Measurements from ENCODE around the gene IFT122.

- TF ChIP-seq CTCF (IDR thresholded peaks at IDR 0.05): no peak
- no peak for TF ChIP-seq POLR2A (IDR thresholded peaks at IDR 0.05)
Measured at GRCh38 chr3:129439226-129439816, 703 bp upstream of the IFT122 start.

Measured in testis (tissue), 2 donors.